Caki2 (cell line): ENCODE results near the gene HSD17B4. TPM values are rescaled to one million over a fixed set of nuclear protein-coding genes. Genes with fewer than 3 reads are reported as not detected.
"Not testable (repeated sequence)": the region's sequence is repeated elsewhere in the genome, so short reads cannot be mapped to it uniquely, and the experiment has no call there.

Experiments used
- DNase-seq: peaks from one replicate; pipeline ENCODE4 v3.0.0-alpha.2; 2015; ENCODE audit warnings: low read depth
- in situ Hi-C: cut with HindIII; loops from 2 replicates; pipeline ENCODE4 v1.10.0; 2016; ENCODE audit warnings: low sequenced_read_pairs, low pct_unique_long_range_greater_than_20kb, mixed read lengths
- total RNA-seq: library from RNA; depleted of rRNA; stranded (reverse); fragments of >200 nt; shearing (Covaris generic); gene quantifications from 2 replicates; pipeline ENCODE4 v1.2.3, GENCODE V29; 2014; ENCODE audit warnings: low replicate concordance

HSD17B4 gene
- total RNA-seq, 1 experiment from 2014 or later: 122 TPM

DNA sequence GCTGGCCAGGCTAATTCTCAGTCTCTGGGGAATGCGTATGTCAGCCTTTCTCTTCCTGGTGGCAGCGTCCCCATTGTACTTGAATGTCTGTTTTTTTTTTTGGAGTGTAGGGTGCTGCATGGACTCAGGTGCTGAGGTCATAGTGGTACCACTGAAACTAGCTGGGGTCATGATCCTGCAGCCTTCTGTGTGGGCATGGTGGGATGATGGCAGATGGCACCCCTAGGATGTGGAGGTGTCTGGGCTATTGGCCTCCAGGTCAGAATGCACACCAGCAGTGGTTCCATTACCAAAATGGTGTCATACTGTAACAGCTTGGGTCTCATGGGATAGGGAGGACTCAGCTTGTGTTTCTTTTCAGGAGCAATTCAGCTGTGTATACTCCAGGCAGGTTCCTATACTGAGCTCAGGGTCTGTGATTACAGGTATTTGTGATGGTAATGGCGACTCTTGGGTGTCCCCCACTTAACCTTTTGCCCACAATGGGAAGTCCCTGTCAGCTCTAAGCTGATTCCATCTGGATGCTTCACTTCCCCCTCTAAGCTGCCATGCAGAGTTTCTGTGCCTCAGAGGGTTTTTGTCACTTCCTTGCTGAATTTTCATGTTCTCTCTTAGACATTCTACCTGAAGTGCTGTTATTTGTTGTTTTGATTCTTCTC is 17.9 kb downstream of the HSD17B4 start:
- in situ Hi-C loops: no loop called here
- no peak for DNase-seq

DNA sequence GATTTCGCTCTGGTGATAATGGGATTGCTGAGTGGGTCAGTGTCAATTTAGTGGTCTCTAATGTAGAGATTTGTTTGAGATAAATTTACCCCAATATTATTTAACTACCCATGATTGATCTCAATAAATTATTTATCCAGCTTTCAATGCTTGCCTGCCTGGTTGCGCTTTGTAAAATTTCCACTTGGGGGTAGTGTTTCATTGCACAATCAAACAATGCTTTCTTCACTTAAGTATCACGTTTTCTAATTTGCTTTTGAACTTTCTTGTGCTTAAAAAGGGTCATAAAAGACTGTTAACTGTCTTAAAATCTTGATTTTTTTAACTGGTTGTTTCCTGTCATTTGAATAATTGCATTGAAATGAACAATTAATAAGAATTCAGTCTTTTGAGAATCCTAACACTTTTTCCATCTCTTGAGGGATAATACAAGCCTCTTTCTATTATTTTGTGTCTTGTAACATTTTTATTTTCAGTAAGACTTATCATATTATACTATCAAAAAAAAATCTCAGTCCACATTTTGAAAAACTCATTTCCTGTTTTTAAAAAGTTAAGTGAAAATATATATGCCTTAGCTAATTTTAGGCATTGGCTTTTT is 18.7 kb downstream of the HSD17B4 start:
- in situ Hi-C loops: no loop called here
- DNase-seq: no peak

DNA sequence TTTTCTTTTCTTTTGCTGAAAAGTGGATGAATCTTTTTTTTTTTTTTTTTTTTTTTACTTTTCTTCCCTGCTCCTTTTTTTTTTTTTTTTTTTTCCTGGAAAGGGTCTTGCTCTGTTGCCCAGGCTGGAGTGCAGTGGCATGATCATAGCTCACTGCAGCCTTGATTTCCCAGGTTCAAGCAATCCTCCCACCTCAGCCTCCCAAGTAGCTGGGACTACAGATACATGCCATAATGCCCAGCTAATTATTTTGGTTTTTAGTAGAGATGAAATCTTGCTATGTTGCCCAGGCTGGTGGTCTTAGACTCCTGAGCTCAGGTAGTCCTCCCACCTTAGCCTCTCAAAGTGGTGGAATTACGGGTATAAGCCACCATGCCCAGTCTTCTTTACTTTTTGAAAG is 20.9 kb downstream of the HSD17B4 start:
- DNase-seq: no peak
- in situ Hi-C loops: no loop called here

DNA sequence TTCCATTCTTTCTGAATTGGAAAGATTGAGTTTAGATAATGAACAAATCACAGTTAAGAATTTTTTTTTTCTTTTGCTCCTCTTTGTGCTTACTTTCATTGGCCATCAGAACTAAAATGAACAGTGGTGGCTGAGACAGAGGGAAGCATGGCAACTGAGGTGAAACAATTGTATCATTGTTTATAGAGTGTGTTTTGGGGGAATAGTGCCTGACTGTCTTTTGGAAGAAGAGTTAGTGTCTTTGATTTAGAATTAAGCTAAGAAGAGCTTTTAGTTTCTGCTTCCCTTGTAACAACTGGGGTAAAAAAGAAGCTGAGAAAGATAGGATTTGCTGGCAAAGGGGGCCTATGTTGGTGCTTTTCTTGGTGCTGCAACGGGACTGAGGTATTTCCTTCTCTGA is 24.0 kb downstream of the HSD17B4 start:
- DNase-seq: no peak
- in situ Hi-C loops: no loop called here

DNA sequence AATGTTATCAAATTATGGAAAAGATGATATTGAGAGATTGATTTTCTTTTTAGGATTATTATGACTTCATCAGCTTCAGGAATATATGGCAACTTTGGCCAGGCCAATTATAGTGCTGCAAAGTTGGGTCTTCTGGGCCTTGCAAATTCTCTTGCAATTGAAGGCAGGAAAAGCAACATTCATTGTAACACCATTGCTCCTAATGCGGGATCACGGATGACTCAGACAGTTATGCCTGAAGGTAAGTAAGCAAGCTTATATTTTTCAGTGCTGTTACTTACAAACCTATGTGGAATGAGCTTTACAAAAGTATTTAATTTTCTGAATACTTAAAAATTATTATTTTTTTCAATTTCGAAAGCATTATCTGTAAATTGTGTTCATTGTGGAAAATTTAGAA is 26.5 kb downstream of the HSD17B4 start:
- in situ Hi-C loops: no loop called here
- DNase-seq: no peak

DNA sequence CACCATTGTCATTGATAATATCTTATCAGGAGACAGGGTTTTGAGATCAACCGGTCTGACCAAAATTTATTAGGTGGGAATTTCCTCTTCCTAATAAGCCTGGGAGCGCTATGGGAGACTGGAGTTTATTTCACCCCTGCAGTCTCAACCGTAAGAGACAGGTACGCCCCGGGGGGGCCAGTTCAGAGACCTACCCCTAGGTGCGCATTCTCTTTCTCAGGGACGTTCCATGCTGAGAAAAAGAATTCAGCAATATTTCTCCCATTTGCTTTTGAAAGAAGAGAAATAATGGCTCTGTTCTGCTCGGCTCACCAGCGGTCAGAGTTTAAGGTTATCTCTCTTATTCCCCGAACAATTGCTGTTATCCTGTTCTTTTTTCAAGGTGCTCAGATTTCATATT is 28.3 kb downstream of the HSD17B4 start:
- DNase-seq, in situ Hi-C loops: not testable (repeated sequence)

DNA sequence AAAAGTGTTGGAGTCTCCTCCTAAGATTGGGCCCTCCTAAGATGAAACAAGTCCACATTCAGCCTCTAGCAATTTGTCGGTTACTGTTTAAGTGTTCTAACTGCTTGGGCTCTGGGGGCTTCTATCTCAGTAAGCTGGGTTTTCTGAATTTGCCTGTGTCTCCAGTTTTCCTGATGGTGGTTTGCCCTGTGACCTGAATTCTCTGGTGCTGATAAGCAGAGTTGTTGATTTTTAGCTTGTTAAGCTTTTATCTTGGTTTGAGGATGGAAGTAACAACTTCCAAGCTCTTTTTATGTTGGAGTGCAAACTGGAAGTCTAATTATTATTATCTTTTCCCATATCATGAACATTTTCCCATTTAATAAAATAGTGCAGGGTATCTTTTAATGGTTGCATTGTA is 30.9 kb downstream of the HSD17B4 start:
- DNase-seq: no peak
- in situ Hi-C loops: no loop called here

DNA sequence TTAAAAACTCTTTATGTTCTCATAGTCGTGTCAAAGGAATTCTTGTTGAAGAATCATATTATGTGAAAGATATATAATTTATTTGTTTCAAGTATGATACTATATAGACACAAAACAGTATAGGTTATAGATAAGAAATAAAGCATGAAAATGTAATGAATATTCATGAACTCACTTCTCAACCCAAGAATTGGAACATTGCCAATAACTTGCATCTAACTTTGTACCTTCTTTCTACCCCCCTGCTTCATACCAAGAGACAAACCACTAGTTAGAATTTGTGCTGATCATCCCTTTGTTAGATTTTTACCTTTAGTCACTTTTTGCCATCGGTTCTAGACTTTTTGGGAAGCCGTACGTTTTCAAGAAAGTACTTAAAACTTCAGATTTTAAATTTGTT is 32.6 kb downstream of the HSD17B4 start:
- no peak for DNase-seq
- in situ Hi-C loops: no loop called here

DNA sequence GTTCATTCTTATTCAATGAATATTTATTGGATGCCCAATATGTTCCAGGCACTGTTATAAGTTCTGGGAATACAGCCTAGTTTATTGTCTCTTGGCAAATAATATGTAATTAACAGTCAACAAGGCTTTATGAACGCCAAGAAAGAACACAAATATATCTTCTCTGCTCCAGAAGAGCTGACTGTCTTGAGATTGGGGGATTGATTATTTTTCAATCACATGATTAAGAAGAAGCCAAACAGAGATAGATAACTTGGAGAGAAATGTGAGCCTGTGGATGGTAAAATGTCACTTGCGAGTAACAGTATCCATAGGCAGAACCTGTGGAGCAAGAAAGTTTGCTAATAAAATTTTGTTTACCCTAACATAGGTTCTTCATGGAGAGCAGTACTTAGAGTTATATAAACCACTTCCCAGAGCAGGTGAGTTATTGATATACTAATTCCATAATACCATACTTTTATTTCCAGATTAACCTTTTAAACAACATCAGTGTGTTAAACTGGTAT is 49.4 kb downstream of the HSD17B4 start:
- no peak for DNase-seq
- in situ Hi-C loops: no loop called here

DNA sequence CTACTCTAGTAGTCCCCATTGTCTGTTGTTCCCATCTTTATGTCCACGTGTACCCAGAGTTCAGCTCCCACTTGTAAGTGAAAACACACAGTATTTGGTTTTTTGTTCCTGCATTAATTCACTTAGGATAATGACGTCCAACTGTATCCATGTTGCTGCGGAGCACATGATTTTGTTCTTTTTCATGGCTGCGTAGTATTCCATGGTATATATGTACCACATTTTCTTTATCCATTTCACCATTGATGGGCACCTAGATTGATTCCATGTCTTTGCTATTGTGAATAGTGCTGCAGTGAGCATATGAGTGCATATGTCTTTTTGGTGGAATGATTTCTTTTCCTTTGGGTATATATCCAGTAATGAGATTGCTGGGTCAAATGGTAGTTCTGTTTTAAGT is 51.6 kb downstream of the HSD17B4 start:
- in situ Hi-C loops, DNase-seq: not testable (repeated sequence)

DNA sequence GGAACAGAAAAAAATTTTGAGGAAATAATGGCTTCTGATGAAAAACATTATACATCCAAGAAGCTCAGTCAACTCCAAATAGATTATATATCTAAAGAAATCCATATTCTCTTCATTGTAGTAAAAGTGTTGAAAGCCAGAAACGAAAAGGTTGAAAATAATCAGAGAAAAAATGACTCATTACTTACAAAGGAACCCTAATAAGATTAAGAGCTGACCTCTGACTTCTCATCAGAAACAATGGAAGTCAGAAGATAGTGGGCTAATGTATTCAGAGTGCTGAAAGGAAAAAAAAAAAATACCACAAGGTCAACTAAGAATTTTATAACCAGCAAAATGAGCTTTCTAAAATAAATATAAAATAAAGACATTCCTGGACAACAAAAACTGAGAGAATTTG is 60.0 kb downstream of the HSD17B4 start:
- in situ Hi-C loops: no loop called here
- no peak for DNase-seq

DNA sequence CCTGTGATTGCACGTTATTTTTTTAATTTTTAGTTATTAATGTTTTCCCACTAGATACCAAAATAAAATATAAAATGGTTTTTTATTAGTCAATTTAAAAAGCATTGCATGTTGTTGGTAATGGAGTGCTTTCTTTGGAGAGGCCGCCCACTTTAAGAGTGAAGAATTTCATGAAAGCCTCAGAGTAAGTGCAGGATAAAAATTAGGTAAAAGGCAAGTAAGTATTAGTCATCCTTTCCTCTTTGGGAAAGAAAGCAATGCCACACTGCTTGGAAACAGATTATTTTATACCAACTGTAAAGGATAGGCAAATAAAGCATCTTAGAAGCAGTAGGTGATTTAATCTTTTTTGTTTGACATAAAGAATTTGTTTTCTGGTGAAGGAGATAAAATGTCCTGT is 62.9 kb downstream of the HSD17B4 start:
- DNase-seq: no peak

DNA sequence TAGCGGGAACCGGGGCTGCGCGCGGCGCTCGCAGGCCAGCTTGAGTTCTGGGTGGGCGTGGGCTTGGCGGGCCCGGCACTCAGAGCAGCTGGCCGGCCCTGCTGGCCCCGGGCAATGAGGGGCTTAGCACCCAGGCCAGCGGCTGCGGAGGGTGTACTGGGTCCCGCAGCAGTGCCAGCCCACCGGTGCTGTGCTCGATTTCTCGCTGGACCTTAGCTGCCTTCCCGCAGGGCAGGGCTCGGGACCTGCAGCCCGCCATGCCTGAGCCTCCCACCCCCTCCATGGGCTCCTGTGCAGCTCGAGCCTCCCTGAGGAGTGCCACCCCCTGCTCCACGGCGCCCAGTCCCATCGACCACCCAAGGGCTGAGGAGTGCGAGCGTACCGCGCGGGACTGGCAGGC is 64.8 kb downstream of the HSD17B4 start:
- in situ Hi-C loops, DNase-seq: not testable (repeated sequence)

More for the DNA sequence above, 62.9 kb downstream of the HSD17B4 start:
- in situ Hi-C loops: no loop called here

DNA sequence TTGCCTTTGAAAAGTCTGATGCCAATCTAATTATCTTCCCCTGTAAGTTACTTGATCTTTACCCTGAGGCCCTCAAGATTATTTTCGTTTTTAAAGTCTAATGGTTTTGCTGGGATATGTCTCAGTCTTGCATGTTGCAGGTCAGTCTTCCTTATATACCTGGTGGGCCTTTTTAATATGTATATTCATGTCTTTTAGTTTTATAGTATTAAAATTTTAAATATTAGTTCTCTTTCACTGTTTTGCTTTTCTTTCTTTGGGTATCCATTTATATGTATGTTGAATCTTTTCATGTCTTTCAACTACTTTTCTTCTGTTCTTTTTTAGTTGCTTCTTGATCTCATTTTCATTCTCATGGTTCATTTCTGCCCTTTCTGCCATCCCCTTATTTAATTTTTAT is 68.9 kb downstream of the HSD17B4 start:
- DNase-seq: no peak
- in situ Hi-C loops: no loop called here

DNA sequence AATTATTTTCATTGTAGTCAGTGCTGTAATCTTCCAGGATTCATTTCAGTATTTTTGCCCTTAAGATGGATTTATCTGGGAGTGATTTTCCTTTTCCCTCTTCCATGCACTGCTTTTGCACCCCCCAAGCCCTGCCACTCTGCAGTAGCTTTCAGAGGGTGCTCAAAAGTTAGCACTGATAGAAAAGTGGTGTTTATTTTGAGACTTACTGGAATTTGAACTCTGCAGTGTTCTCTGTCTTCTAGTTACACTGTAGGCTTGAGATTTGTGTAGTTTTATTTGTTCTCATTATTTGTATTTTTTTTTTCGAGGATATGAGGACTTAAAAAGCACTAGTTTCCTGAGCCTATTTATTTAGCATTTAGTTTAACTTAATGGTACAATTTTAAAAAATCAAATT is 70.5 kb downstream of the HSD17B4 start:
- no peak for DNase-seq
- in situ Hi-C loops: no loop called here

DNA sequence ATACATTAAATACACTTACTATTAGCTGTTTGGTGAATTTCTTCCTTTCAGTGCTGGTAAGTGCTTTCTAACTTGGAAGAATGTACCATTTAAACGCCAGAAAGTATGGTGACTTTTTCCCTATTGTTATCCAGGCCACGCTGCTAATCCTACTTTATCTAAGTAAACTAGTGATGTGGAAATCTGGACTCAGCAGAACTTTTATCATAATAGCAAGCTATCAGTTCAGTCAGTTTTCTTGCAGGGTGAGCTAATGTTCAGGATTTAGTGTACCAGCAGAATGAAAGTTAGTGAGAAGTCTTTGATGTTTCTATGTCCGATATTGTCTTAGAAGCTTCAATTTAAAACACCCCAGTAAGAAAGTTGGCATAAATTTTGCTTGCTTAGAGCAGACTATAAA is 72.2 kb downstream of the HSD17B4 start:
- no peak for DNase-seq
- in situ Hi-C loops: no loop called here

DNA sequence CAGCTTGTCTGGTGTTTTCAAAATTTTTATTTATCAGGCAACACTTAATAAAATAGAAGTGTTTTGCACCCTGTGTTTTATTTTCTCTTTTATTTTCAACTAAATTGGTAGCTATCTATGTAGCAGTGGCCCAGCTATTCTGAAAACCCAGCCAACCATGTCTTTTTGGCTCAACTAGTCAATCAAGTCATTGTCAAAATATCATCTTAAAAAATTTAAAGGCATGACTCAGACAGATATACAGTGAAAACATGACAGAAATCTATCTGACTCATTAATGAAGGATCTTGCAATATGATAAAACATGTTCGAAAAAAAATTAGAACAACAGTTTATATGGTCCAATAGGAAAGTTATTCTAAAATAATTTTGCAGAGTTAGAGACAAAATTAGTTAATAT is 75.1 kb downstream of the HSD17B4 start:
- no peak for DNase-seq

DNA sequence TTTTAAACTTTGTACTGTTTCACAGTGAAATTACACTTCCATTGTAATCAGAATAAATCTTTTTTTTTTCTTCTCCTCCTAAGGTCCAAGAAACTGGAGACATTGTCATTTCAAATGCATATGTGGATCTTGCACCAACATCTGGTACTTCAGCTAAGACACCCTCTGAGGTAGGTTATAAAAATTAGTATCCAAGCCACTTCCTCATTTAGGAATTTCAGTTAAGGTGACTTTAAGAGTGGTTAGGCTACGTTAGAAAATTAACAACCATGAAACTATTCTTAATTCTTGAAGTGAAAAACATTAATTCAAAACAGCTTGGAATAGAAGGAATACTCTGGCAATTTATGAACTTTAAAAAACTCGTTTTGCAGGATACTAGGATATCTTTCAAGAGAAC is 77.5 kb downstream of the HSD17B4 start:
- in situ Hi-C loops: no loop called here
- no peak for DNase-seq

More for the DNA sequence above, 75.1 kb downstream of the HSD17B4 start:
- in situ Hi-C loops: no loop called here

DNA sequence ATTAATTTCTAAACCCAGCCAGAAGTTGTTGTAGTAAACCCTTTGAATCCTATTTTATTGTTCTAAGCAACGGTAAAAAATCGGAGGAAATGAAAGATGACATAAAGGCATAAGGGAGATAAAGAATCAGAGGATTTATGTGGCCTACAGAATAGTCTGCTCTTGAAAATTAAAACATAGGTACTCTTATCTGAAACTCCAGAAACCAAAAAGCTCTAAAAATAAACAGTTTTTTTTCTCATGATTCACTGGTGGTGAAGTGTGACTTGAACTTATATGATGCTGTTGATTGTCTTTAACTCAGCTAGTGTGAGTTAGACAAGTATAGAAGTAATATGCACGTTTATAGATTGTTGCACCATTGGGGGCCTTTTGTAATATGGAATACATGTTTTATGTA is 80.3 kb downstream of the HSD17B4 start:
- in situ Hi-C loops: no loop called here
- DNase-seq: no peak

DNA sequence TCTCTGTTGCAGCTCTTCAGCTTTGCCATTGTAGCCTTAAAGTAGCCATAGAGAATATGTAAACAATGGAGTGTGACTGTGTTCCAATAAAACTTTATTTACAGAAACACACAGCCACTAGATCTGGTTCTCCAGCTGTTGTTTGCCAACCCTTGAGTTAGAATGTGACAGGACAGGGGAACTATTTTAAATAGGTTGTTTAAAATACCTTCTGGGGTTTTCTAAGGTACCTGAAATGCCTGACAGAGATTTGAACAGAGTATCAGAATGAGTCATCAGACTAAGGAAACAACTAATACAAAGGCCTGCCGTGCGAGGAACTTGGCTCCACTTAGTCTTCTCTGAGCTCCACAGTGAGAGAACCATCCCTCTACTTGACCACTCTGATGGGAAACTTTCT is 85.4 kb downstream of the HSD17B4 start:
- DNase-seq: no peak
- in situ Hi-C loops: no loop called here
